IMR-90 (cell line): ENCODE data around the gene GORASP1. TPM values are rescaled to one million over a fixed set of nuclear protein-coding genes. Genes with fewer than 3 reads are reported as not detected.

Source experiments
- ATAC-seq: fragments of 200-7000 bp; cut with Tn5 transposase; 2 replicates; pipeline ENCODE4 v1.9.1; 2020; ENCODE audit warnings: low read depth, mild to moderate bottlenecking, moderate library complexity
- BruUV-seq: library from RNA; stranded (reverse); fragments of 400-500 nt; replicated peaks from 2 replicates; lab custom pipeline; 2021; lab: Mats Ljungman, UMichigan
- CTCF ChIA-PET: fragments of 300-600 bp; formaldehyde crosslinking; extraction: SDS; loops from one replicate; lab custom pipeline; 2021; ENCODE audit warnings: antibody characterized with exemption; lab: Yijun Ruan, JAX
- POLR2A ChIA-PET: fragments of 300-600 bp; sonication (Branson Sonifier 250); formaldehyde crosslinking; loops from one replicate; lab custom pipeline; 2022; ENCODE audit warnings: antibody characterized with exemption; ENCODE audit not compliant: unreplicated experiment; lab: Charles Lee
- DNase-seq: peaks from one replicate; pipeline ENCODE4 v3.0.0; 2013
- H2AFZ ChIP-seq: replicated peaks from 2 replicates; pipeline ENCODE3; 2013; ENCODE audit warnings: low read length, mild to moderate bottlenecking; ENCODE audit not compliant: poor library complexity
- H2AK5ac ChIP-seq: 2 replicates; pipeline ENCODE4 v1.6.1; 2013; ENCODE audit warnings: low read depth, low read length, inconsistent platforms
- H2AK9ac ChIP-seq: replicated peaks from 2 replicates; pipeline ENCODE3; 2013; ENCODE audit warnings: mild to moderate bottlenecking, low read depth, low read length, moderate library complexity; ENCODE audit not compliant: poor library complexity
- H2BK120ac ChIP-seq: 2 replicates; pipeline ENCODE4 v1.6.1; 2013; ENCODE audit warnings: low read depth, low read length, inconsistent platforms
- H2BK15ac ChIP-seq: 3 replicates; pipeline ENCODE4 v1.6.1; 2013; ENCODE audit warnings: low read depth, low read length, inconsistent platforms
- H2BK20ac ChIP-seq: 2 replicates; pipeline ENCODE4 v1.6.1; 2013; ENCODE audit warnings: low read depth, mild to moderate bottlenecking, inconsistent platforms, low read length, moderate library complexity
- H2BK5ac ChIP-seq: 2 replicates; pipeline ENCODE4 v1.6.1; 2013; ENCODE audit warnings: mild to moderate bottlenecking, low read depth, low read length, inconsistent platforms; ENCODE audit not compliant: poor library complexity, severe bottlenecking
- H3K14ac ChIP-seq: replicated peaks from 2 replicates; pipeline ENCODE4 v1.6.1; 2013; ENCODE audit warnings: low read depth, low read length, inconsistent platforms
- H3K18ac ChIP-seq: 2 replicates; pipeline ENCODE4 v1.6.1; 2013; ENCODE audit warnings: low read depth, low read length, control low read depth
- H3K23ac ChIP-seq: 2 replicates; pipeline ENCODE4 v1.6.1; 2013; ENCODE audit warnings: low read depth, low read length, inconsistent platforms
- H3K27ac ChIP-seq: 2 replicates; pipeline ENCODE4 v1.5.1; 2013; ENCODE audit warnings: mild to moderate bottlenecking, control low read depth, low read length; ENCODE audit not compliant: insufficient read depth
- H3K27me3 ChIP-seq: 2 replicates; pipeline ENCODE4 v1.6.1; 2013; ENCODE audit warnings: low read length; ENCODE audit not compliant: control insufficient read depth, insufficient read depth
- H3K36me3 ChIP-seq: 2 replicates; pipeline ENCODE4 v1.6.1; 2013; ENCODE audit warnings: low read length, mixed read lengths; ENCODE audit not compliant: control insufficient read depth, insufficient read depth
- H3K4ac ChIP-seq: 2 replicates; pipeline ENCODE4 v1.6.1; 2013; ENCODE audit warnings: low read depth, low read length, inconsistent platforms
- H3K4me1 ChIP-seq: 2 replicates; pipeline ENCODE4 v1.6.1; 2013; ENCODE audit warnings: low read length, mixed read lengths; ENCODE audit not compliant: control insufficient read depth, insufficient read depth
- H3K4me2 ChIP-seq: 2 replicates; pipeline ENCODE4 v1.6.1; 2013; ENCODE audit warnings: low read depth, mild to moderate bottlenecking, control low read depth, low read length, moderate library complexity
- H3K4me3 ChIP-seq: 2 replicates; pipeline ENCODE4 v1.5.1; 2013; ENCODE audit warnings: low read depth, mild to moderate bottlenecking, control low read depth, low read length, moderate library complexity; ENCODE audit not compliant: insufficient read depth
- H3K56ac ChIP-seq: 2 replicates; pipeline ENCODE4 v1.6.1; 2013; ENCODE audit warnings: low read length, inconsistent platforms; ENCODE audit not compliant: insufficient read depth; ENCODE audit errors: extremely low read depth
- H3K79me1 ChIP-seq, 2 experiments: 2 replicates each; pipeline ENCODE4 v1.6.1; 2013; ENCODE audit warnings: low read length in 2 of 2, inconsistent platforms in 1 of 2, low read depth in 1 of 2
- H3K9ac ChIP-seq: 2 replicates; pipeline ENCODE4 v1.6.1; 2013; ENCODE audit warnings: low read depth, low read length, control low read depth
- H3K9me1 ChIP-seq: 2 replicates; pipeline ENCODE4 v1.6.1; 2013; ENCODE audit warnings: low read length, inconsistent platforms; ENCODE audit not compliant: insufficient read depth
- H3K9me3 ChIP-seq: 2 replicates; pipeline ENCODE4 v1.6.1; 2013; ENCODE audit warnings: low read length; ENCODE audit not compliant: control insufficient read depth, insufficient read depth
- H4K20me1 ChIP-seq: 2 replicates; pipeline ENCODE4 v1.6.1; 2013; ENCODE audit warnings: low read length, inconsistent platforms; ENCODE audit not compliant: insufficient read depth
- H4K5ac ChIP-seq: 2 replicates; pipeline ENCODE4 v1.6.1; 2013; ENCODE audit warnings: mild to moderate bottlenecking, low read depth, low read length, control low read depth
- H4K8ac ChIP-seq, 2 experiments: 2 replicates each; pipeline ENCODE4 v1.6.1; 2013; ENCODE audit warnings: low read depth in 2 of 2, low read length in 2 of 2, control low read depth in 1 of 2, inconsistent platforms in 1 of 2
- H4K91ac ChIP-seq: 2 replicates; pipeline ENCODE4 v1.6.1; 2013; ENCODE audit warnings: low read depth, low read length, inconsistent platforms; ENCODE audit not compliant: insufficient read depth
- BHLHE40 ChIP-seq: fragments of 150-350 bp; IDR thresholded peaks from 2 replicates; pipeline ENCODE4 v1.6.1; 2016; ENCODE audit warnings: mild to moderate bottlenecking, low read depth, low read length
- CEBPB ChIP-seq: IDR thresholded peaks from 2 replicates; pipeline ENCODE4 v1.6.1; 2012; ENCODE audit warnings: low read depth, low read length, improper control_type of control experiment
- CHD1 ChIP-seq: IDR thresholded peaks from 2 replicates; pipeline ENCODE4 v1.6.1; 2012; ENCODE audit warnings: low read depth, low read length, improper control_type of control experiment
- FOS ChIP-seq: fragments of 150-350 bp; IDR thresholded peaks from 2 replicates; pipeline ENCODE4 v1.6.1; 2016; ENCODE audit warnings: low read depth, low read length
- MAFK ChIP-seq: IDR thresholded peaks from 2 replicates; pipeline ENCODE4 v1.6.1; 2012; ENCODE audit warnings: low read depth, low read length, improper control_type of control experiment
- MAZ ChIP-seq: IDR thresholded peaks from 2 replicates; pipeline ENCODE4 v1.6.1; 2012; ENCODE audit warnings: low read depth, mild to moderate bottlenecking, low read length, improper control_type of control experiment, moderate library complexity, borderline replicate concordance
- MXI1 ChIP-seq: IDR thresholded peaks from 2 replicates; pipeline ENCODE4 v1.6.1; 2012; ENCODE audit warnings: low read depth, mild to moderate bottlenecking, low read length, moderate library complexity, borderline replicate concordance
- NFE2L2 ChIP-seq: fragments of 150-350 bp; IDR thresholded peaks from 2 replicates; pipeline ENCODE4 v1.6.1; 2016; ENCODE audit warnings: low read depth, mild to moderate bottlenecking, low read length
- POLR2A ChIP-seq: IDR thresholded peaks from 2 replicates; pipeline ENCODE4 v1.6.1; 2012; ENCODE audit warnings: mild to moderate bottlenecking, low read depth, low read length
- RAD21 ChIP-seq: IDR thresholded peaks from 2 replicates; pipeline ENCODE4 v1.6.1; 2012; ENCODE audit warnings: low read length, improper control_type of control experiment
- RCOR1 ChIP-seq: IDR thresholded peaks from 2 replicates; pipeline ENCODE4 v1.6.1; 2012; ENCODE audit warnings: mild to moderate bottlenecking, low read length, improper control_type of control experiment; ENCODE audit not compliant: insufficient replicate concordance
- RFX5 ChIP-seq: IDR thresholded peaks from 2 replicates; pipeline ENCODE4 v1.8.0; 2012; ENCODE audit warnings: low read depth, mild to moderate bottlenecking, low read length, moderate library complexity
- SMC3 ChIP-seq: fragments of 150-350 bp; IDR thresholded peaks from 2 replicates; pipeline ENCODE4 v1.6.1; 2016; ENCODE audit warnings: low read depth, mild to moderate bottlenecking, antibody characterized with exemption, low read length, moderate library complexity
- WGBS, 2 experiments: methylation state at CpG; one replicate each; pipeline versions ENCODE4 v1.1.5 to v1.1.7; 2013; ENCODE audit warnings: missing lambda C conversion rate in 2 of 2; ENCODE audit not compliant: insufficient read length in 1 of 2; ENCODE audit errors: extremely low coverage in 2 of 2; 5-methylcytosine and 5-hydroxymethylcytosine counted together
- dilution Hi-C: fragments of 300-500 bp; cut with HindIII; formaldehyde crosslinking; loops from one replicate; pipeline ENCODE4 v1.14.3; 2018; ENCODE audit warnings: low sequenced_read_pairs; ENCODE audit not compliant: unreplicated experiment
- in situ Hi-C: fragments of 300-500 bp; cut with MboI; formaldehyde crosslinking; loops from 3 replicates; pipeline ENCODE4 v1.14.3; 2019; ENCODE audit warnings: low sequenced_read_pairs, inconsistent platforms, mixed read lengths
- intact Hi-C: fragments of 100-400 bp; cut with micrococcal nuclease; formaldehyde crosslinking; loops from 2 replicates; pipeline ENCODE4 v1.10.0; 2022
- polyA plus RNA-seq, 3 experiments: library from polyadenylated mRNA; depleted of rRNA; stranded (reverse); fragments of >200 nt; gene quantifications; 2 replicates each; pipeline ENCODE4 v1.2.3, GENCODE V29; 2012; ENCODE audit warnings: low replicate concordance in 1 of 3
- total RNA-seq: library from RNA; depleted of rRNA; stranded (reverse); fragments of >200 nt; gene quantifications from 2 replicates; pipeline ENCODE4 v1.2.3, GENCODE V29; 2012
- TF ChIP-seq, protein P1 (sequence below): conservative IDR thresholded peaks from 2 replicates; pipeline ENCODE4 v1.5.1; 2012; ENCODE audit warnings: mild to moderate bottlenecking, low read depth, low read length, improper control_type of control experiment
- TF ChIP-seq, protein P2 (sequence below): fragments of 150-350 bp; IDR thresholded peaks from 2 replicates; pipeline ENCODE4 v1.6.1; 2016; ENCODE audit warnings: low read depth, mild to moderate bottlenecking, low read length, moderate library complexity, borderline replicate concordance
- TF ChIP-seq, protein P3 (sequence below): fragments of 150-350 bp; IDR thresholded peaks from 2 replicates; pipeline ENCODE4 v1.6.1; 2017; ENCODE audit warnings: mild to moderate bottlenecking, antibody characterized with exemption, low read length, low read depth

The GORASP1 gene
- total and polyA plus RNA-seq, 2 of the 4 experiments (the other 2 are of a cell fraction) = 35.0 to 56.6 TPM

DNA sequence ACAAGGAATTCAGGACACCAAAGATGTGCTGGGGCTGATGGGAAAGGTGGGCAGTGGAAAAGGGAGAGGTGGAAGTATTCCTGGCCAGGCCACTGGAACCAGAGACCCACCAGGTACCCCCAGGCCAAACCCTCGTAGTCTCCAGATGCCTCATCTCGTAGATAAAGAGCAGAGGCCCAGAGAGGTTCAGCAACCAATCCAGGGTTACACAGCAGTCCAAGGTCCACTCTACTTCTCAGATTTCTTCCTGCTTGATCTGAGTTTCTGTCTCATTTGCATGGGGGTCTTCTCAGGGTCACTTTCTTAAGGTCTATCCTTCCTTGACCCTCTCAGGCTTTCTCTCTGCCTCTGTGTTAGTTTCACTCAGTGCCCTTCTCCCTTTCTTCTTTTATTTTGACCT, 5.1 kb upstream of the GORASP1 start:
- H4K20me1 ChIP-seq = no peaks in the 10 kb centered on the region
- no peaks in the 10 kb centered on the region for H3K4me1 ChIP-seq
- no peak overlapping the region for H4K5ac ChIP-seq
- H2AFZ ChIP-seq = no peak overlapping the region
- H3K14ac ChIP-seq = no peak overlapping the region
- H3K18ac ChIP-seq = no peak overlapping the region
- H2BK15ac ChIP-seq = no peak overlapping the region
- H3K27ac ChIP-seq = no peak overlapping the region
- BruUV-seq = no TSS peak
- ChIA-PET CTCF (no interaction called here), POLR2A (no interaction called here)
- no CpG with 5 or more reads among the region's 2 CpGs for WGBS, 2 experiments
- no peak overlapping the region for H4K91ac ChIP-seq
- no peak overlapping the region for H4K8ac ChIP-seq
- H3K9ac ChIP-seq = no peak overlapping the region
- H2BK20ac ChIP-seq = no peak overlapping the region
- H3K4me3 ChIP-seq = no peak overlapping the region
- H3K56ac ChIP-seq = no peak overlapping the region
- no peak overlapping the region for H3K4ac ChIP-seq
- no peak overlapping the region for H2AK5ac ChIP-seq
- in situ Hi-C loops (no loop called here), intact Hi-C loops (no loop called here), dilution Hi-C loops (no loop called here)
- H3K9me1 ChIP-seq = no peaks in the 10 kb centered on the region; the same call in 1 of the 2 replicates
- no peak overlapping the region for H2BK5ac ChIP-seq
- H3K23ac ChIP-seq = no peak overlapping the region
- H2AK9ac ChIP-seq = no peak overlapping the region
- H3K36me3 ChIP-seq = no peaks in the 10 kb centered on the region
- no peak overlapping the region for H3K4me2 ChIP-seq
- ATAC-seq (no peak), DNase-seq (no peak)
- no peak overlapping the region for H2BK120ac ChIP-seq
- H3K9me3 ChIP-seq = no peaks in the 10 kb centered on the region
- H3K27me3 ChIP-seq = no peaks in the 10 kb centered on the region
- TF ChIP-seq CEBPB (no peak), POLR2A (no peak), MAFK (no peak), FOS (no peak), SMC3 (no peak), MXI1 (no peak), MAZ (no peak), RFX5 (no peak), BHLHE40 (no peak), RAD21 (no peak), CHD1 (no peak), NFE2L2 (no peak), RCOR1 (no peak)
- TF ChIP-seq, protein P1, sequence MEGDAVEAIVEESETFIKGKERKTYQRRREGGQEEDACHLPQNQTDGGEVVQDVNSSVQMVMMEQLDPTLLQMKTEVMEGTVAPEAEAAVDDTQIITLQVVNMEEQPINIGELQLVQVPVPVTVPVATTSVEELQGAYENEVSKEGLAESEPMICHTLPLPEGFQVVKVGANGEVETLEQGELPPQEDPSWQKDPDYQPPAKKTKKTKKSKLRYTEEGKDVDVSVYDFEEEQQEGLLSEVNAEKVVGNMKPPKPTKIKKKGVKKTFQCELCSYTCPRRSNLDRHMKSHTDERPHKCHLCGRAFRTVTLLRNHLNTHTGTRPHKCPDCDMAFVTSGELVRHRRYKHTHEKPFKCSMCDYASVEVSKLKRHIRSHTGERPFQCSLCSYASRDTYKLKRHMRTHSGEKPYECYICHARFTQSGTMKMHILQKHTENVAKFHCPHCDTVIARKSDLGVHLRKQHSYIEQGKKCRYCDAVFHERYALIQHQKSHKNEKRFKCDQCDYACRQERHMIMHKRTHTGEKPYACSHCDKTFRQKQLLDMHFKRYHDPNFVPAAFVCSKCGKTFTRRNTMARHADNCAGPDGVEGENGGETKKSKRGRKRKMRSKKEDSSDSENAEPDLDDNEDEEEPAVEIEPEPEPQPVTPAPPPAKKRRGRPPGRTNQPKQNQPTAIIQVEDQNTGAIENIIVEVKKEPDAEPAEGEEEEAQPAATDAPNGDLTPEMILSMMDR = no peak
- TF ChIP-seq, protein P2, sequence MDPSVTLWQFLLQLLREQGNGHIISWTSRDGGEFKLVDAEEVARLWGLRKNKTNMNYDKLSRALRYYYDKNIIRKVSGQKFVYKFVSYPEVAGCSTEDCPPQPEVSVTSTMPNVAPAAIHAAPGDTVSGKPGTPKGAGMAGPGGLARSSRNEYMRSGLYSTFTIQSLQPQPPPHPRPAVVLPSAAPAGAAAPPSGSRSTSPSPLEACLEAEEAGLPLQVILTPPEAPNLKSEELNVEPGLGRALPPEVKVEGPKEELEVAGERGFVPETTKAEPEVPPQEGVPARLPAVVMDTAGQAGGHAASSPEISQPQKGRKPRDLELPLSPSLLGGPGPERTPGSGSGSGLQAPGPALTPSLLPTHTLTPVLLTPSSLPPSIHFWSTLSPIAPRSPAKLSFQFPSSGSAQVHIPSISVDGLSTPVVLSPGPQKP = no peak
- TF ChIP-seq, protein P3, sequence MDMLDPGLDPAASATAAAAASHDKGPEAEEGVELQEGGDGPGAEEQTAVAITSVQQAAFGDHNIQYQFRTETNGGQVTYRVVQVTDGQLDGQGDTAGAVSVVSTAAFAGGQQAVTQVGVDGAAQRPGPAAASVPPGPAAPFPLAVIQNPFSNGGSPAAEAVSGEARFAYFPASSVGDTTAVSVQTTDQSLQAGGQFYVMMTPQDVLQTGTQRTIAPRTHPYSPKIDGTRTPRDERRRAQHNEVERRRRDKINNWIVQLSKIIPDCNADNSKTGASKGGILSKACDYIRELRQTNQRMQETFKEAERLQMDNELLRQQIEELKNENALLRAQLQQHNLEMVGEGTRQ = no peak
- no peaks in the 10 kb centered on the region for H3K79me1 ChIP-seq
